Nephron progenitor cell (in vitro differentiated cells): Measurements from ENCODE around the gene FAM3C.

ENCODE experiments used
- DNase-seq: peaks from one replicate; pipeline ENCODE4 v3.0.0; 2021
- H3K27ac Mint-ChIP-seq: 2 replicates; pipeline ENCODE4 v1.8.0; 2021; ENCODE audit warnings: mild to moderate bottlenecking, moderate library complexity, mixed read lengths
- H3K27me3 Mint-ChIP-seq: 2 replicates; pipeline ENCODE4 v1.8.0; 2021; ENCODE audit warnings: mild to moderate bottlenecking, low read depth, mixed read lengths; ENCODE audit not compliant: poor library complexity
- H3K36me3 Mint-ChIP-seq: 2 replicates; pipeline ENCODE4 v1.8.0; 2021; ENCODE audit warnings: low read depth, mixed read lengths
- H3K4me1 Mint-ChIP-seq: 2 replicates; pipeline ENCODE4 v1.8.0; 2021; ENCODE audit warnings: mixed read lengths
- H3K4me3 Mint-ChIP-seq: 2 replicates; pipeline ENCODE4 v1.8.0; 2021; ENCODE audit warnings: mild to moderate bottlenecking, moderate library complexity, mixed read lengths
- H3K9me3 Mint-ChIP-seq: 2 replicates; pipeline ENCODE4 v1.8.0; 2021; ENCODE audit warnings: mild to moderate bottlenecking, moderate library complexity, mixed read lengths
- TF ChIP-seq, protein P1 (sequence below): fragments of 200-600 bp; sonication (generic); IDR thresholded peaks from 2 replicates; pipeline ENCODE4 v1.5.0; 2021; ENCODE audit warnings: antibody characterized with exemption

FAM3C gene

DNA sequence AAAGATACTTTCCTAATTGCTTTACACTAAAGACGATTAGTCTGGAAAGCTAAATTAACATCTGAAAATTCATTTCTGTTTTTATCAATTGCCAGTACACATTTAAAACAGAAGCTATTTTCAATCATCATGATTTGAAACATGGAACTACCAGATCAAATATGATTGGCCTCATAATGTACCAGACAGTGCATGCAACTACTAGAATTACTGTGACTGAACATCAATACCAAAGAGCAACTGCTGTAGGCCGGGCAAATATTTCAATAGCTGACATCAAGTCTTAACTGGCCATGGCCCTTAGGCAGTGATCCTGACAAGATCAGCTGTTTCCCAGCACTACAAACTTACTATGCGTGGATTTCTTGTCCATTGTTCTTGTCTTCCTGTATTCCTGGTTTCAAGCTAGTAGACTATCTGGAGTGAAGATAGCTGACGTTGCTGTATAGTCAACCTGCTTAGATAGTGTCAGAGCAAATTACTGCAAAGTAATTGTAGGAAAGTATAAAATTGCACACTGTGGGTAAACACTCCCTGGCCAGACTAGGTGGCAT lies 89.0 kb downstream of the FAM3C start:
- no peaks in the 10 kb centered on the region for H3K36me3 Mint-ChIP-seq
- DNase-seq, result no peak
- TF ChIP-seq, protein P1, sequence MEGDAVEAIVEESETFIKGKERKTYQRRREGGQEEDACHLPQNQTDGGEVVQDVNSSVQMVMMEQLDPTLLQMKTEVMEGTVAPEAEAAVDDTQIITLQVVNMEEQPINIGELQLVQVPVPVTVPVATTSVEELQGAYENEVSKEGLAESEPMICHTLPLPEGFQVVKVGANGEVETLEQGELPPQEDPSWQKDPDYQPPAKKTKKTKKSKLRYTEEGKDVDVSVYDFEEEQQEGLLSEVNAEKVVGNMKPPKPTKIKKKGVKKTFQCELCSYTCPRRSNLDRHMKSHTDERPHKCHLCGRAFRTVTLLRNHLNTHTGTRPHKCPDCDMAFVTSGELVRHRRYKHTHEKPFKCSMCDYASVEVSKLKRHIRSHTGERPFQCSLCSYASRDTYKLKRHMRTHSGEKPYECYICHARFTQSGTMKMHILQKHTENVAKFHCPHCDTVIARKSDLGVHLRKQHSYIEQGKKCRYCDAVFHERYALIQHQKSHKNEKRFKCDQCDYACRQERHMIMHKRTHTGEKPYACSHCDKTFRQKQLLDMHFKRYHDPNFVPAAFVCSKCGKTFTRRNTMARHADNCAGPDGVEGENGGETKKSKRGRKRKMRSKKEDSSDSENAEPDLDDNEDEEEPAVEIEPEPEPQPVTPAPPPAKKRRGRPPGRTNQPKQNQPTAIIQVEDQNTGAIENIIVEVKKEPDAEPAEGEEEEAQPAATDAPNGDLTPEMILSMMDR, result no peak
- H3K4me3 Mint-ChIP-seq, result no peak overlapping the region
- H3K27me3 Mint-ChIP-seq, result no peaks in the 10 kb centered on the region
- H3K4me1 Mint-ChIP-seq, result no peaks in the 10 kb centered on the region
- peaks cover 15% of the 10 kb centered on the region for H3K9me3 Mint-ChIP-seq
- H3K27ac Mint-ChIP-seq, result no peak overlapping the region

DNA sequence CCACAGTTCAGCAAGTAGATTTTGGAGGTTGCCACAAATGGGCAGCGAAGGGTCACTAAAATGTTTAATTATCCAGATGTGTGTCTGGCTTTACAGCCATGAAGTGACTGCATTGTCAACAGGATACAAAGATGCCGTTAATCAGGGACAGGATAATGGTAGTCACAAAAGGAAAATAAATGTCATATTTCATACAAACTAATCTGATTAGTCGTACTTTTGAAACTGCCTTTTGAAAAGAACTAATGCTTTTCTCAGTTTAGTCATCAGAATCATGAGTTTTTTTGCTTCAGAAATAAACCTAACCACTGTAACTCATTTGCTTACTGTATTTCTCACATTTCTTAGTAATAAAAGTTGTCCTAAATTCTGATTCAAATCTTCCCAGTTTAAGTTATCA lies 89.5 kb downstream of the FAM3C start:
- no peak for DNase-seq
- Mint-ChIP-seq H3K4me3 (no peak overlapping the region), H3K36me3 (no peaks in the 10 kb centered on the region), H3K27me3 (no peaks in the 10 kb centered on the region), H3K27ac (no peak overlapping the region), H3K9me3 (peaks cover 15% of the 10 kb centered on the region), H3K4me1 (no peaks in the 10 kb centered on the region)
- TF ChIP-seq, protein P1, result no peak

DNA sequence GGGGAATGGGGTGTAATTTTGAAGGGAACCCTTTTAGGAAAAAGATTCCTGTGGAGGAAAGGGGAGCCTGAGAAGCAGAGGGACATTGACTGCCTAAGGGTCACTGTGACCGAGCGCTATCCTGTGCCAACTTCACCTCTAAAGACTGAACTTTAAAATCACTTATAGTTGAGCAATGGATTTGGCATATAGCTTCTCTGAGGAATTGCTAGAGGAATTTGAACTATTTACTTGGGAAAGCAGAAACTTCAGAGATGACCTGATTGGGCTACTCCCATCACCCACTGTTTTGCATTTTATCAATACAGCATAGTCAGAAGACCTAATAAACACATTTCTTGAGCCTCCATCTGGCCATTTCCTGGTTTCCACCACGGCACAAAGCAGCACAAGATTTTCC lies 91.0 kb downstream of the FAM3C start:
- Mint-ChIP-seq H3K27me3 (no peaks in the 10 kb centered on the region), H3K27ac (no peak overlapping the region), H3K36me3 (no peaks in the 10 kb centered on the region), H3K4me1 (no peaks in the 10 kb centered on the region), H3K4me3 (no peak overlapping the region), H3K9me3 (peaks cover 5% of the 10 kb centered on the region)
- TF ChIP-seq, protein P1, result no peak
- DNase-seq, result no peak

DNA sequence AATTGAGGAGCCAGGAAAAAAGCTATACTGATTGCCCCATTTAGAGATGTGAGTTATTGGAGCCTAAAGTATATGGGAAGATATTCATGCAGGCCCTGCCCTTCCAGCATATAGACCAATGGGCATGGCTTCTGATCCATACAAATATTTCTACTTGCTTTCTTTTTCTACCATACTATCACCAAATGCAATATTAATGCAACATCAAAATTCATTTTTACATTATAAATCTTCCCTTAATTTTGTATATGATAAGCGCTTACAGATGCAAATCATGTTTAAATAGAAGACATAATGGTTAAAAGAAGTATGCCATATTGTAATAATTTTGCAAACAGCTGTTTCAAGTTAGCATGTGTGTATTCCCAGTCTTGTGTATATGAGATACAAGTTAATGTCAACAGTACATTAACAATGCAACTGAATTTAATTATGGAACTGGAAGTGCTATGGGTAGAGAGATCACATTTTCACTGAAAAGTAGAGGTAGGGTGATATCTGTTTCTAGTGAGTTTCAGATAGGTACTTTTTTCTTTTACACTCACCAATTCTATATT lies 91.9 kb downstream of the FAM3C start:
- no peak for DNase-seq
- H3K4me1 Mint-ChIP-seq, result no peaks in the 10 kb centered on the region
- H3K36me3 Mint-ChIP-seq, result no peaks in the 10 kb centered on the region
- no peaks in the 10 kb centered on the region for H3K27me3 Mint-ChIP-seq
- no peaks in the 10 kb centered on the region for H3K9me3 Mint-ChIP-seq
- no peak overlapping the region for H3K4me3 Mint-ChIP-seq
- H3K27ac Mint-ChIP-seq, result no peak overlapping the region
- TF ChIP-seq, protein P1, result no peak

DNA sequence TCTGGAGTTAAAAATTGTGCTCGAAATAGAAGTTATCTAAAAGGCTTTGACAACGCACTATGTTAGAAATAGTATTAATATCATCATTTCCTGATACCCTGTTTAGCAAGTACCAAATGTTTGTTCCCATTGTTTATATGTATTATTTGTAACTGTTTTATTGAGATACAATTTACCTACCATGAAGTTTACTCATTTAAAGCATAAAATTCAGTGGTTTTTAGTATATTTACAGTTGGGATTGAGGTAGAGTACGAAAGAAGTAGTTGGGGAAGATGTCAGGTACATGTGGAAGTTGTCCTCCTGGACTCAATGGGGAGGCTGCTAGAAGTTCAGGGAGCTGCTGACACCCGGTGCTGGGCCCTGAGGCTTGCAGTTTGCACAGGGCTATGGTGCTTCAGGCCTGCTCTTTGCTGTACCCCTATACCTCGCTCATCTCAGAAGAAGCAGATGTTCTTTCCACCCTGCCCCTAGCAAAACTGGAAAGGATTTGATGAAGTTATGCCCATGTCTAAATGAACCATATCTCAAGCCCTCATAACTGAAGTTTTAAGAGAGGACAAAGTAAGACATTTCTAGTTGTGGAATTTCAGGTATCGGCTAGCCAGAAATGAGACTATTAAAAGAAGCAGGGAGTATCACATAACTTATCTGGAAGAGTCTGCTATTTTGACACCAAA lies 92.5 kb downstream of the FAM3C start:
- Mint-ChIP-seq H3K9me3 (no peaks in the 10 kb centered on the region), H3K4me3 (no peak overlapping the region), H3K27ac (no peak overlapping the region), H3K27me3 (no peaks in the 10 kb centered on the region), H3K36me3 (no peaks in the 10 kb centered on the region), H3K4me1 (no peaks in the 10 kb centered on the region)
- no peak for DNase-seq
- TF ChIP-seq, protein P1, result no peak
